BLaER1 treated with 17β-estradiol and CSF1 and Interleukin-3, amounts not matched to agents 10 nM and 100 nM (cell line): Measurements from ENCODE around the gene CORO1C.

Source experiments
- H3K27ac ChIP-seq, 11 experiments: shearing (Covaris generic); formaldehyde crosslinking; 2 replicates each; pipeline ENCODE4 v1.8.1; 2022
- H3K27me3 ChIP-seq, 11 experiments: shearing (Covaris generic); formaldehyde crosslinking; 2 replicates each; pipeline ENCODE4 v1.8.1; 2022
- H3K36me3 ChIP-seq, 11 experiments: shearing (Covaris generic); formaldehyde crosslinking; 2 replicates each; pipeline ENCODE4 v1.8.1; 2022
- H3K4me1 ChIP-seq, 10 experiments: shearing (Covaris generic); formaldehyde crosslinking; 2 replicates each; pipeline ENCODE4 v1.8.1; 2022
- H3K4me2 ChIP-seq, 11 experiments: shearing (Covaris generic); formaldehyde crosslinking; 2 replicates each; pipeline ENCODE4 v1.8.1; 2022
- H3K4me3 ChIP-seq, 10 experiments: shearing (Covaris generic); formaldehyde crosslinking; 2 replicates each; pipeline ENCODE4 v1.8.1; 2022
- H3K9ac ChIP-seq, 11 experiments: shearing (Covaris generic); formaldehyde crosslinking; 2 replicates each; pipeline ENCODE4 v1.8.1; 2022
- H3K9me3 ChIP-seq, 11 experiments: shearing (Covaris generic); formaldehyde crosslinking; replicated peaks in 1 of 11; 2 replicates each; pipeline ENCODE4 v1.8.1; 2022
- H4K20me1 ChIP-seq, 11 experiments: shearing (Covaris generic); formaldehyde crosslinking; 2 replicates each; pipeline ENCODE4 v1.8.1; 2022
- Cebpa-rat ChIP-seq, 11 experiments: shearing (Covaris generic); IDR thresholded peaks; 2 replicates each; pipeline ENCODE4 v1.8.1; 2022

Gene CORO1C

GRCh38 chr12:108640802-108641445, 90.4 kb downstream of the CORO1C start:
- peak overlapping the region in 9 of 11 experiments; percentile 49 to 73 (median 63); a peak in 14 of 22 replicates for H3K27ac ChIP-seq
- H3K4me3 ChIP-seq = no peak overlapping the region

GRCh38 chr12:108638997-108639822, 92.1 kb downstream of the CORO1C start:
- no peak for TF ChIP-seq Cebpa-rat (IDR thresholded peaks at IDR 0.05)
- Histone ChIP-seq H3K27me3 (no peaks in the 10 kb centered on the region), H3K27ac (peak overlapping the region; percentile 74 to 96 (median 89)), H3K4me1 (peaks cover 95 to 100% (median 100%) of the 10 kb centered on the region in 10 experiments), H3K36me3 (peaks cover 0 to 6% (median 3%) of the 10 kb centered on the region in 11 experiments; a peak in 8 of 22 replicates), H4K20me1 (0 out of 22 replicates have a peak, but pooled peaks cover 0 to 7% (median 0%) of the 10 kb centered on the region in 11 experiments), H3K9ac (peak overlapping the region; percentile 62 to 86 (median 75)), H3K4me2 (peak overlapping the region; percentile 81 to 97 (median 93)), H3K4me3 (peak overlapping the region in 4 of 10 experiments; percentile 30 to 47 (median 35); a peak in 3 of 20 replicates), H3K9me3 (no peaks in the 10 kb centered on the region)

More at GRCh38 chr12:108640802-108641445, 90.4 kb downstream of the CORO1C start:
- Histone ChIP-seq H4K20me1 (0 out of 22 replicates have a peak, but pooled peaks cover 0 to 8% (median 0%) of the 10 kb centered on the region in 11 experiments), H3K4me2 (peak overlapping the region; percentile 77 to 97 (median 93)), H3K9me3 (no peaks in the 10 kb centered on the region), H3K27me3 (no peaks in the 10 kb centered on the region), H3K4me1 (peaks cover 93 to 100% (median 100%) of the 10 kb centered on the region in 10 experiments), H3K36me3 (peaks cover 8 to 21% (median 14%) of the 10 kb centered on the region in 11 experiments; a peak in 15 of 22 replicates), H3K9ac (peak overlapping the region in 3 of 11 experiments; percentile 55 to 63 (median 55); a peak in 4 of 22 replicates)
- TF ChIP-seq Cebpa-rat (IDR thresholded peaks at IDR 0.05) = no peak

DNA sequence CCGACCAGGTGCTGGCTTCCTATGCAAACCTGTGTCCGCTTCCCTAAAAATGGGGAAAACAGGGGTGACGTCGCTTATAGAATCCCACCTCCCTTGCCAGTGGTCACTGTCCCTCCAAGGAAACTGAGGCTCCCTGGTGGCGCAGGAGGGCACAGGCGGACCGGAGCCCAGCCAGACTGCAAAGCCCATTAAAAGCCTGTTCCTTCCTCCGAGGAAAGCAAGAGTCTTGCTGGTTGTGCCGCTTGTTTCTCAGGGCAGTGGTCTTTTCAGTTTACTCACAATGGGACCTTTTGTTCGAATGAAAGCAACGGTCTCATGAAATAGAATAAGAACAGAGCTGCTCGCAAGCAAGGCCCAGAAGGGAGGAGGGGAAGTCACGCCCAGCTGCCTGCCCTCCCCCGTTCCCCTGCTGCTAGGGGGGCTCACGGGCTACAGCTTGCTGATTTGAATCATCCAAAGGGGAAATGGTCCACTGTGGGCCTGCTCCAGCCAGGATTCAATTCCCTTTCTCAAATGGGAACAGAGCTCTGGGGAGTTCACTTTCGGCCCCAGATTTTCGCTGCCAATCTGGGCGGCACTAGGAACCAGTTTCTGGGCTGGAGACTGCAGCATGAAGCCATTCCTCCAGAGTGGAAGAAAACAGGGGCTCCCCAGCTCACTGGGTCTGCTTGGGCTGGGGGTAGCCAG, 93.0 kb downstream of the CORO1C start:
- Histone ChIP-seq H3K9ac (peak overlapping the region; percentile 62 to 86 (median 75)), H3K9me3 (no peaks in the 10 kb centered on the region), H3K36me3 (no peaks in the 10 kb centered on the region), H3K27me3 (no peaks in the 10 kb centered on the region), H4K20me1 (0 out of 22 replicates have a peak, but pooled peaks cover 0 to 7% (median 0%) of the 10 kb centered on the region in 11 experiments), H3K4me1 (peaks cover 96 to 100% (median 100%) of the 10 kb centered on the region in 10 experiments), H3K27ac (peak overlapping the region; percentile 74 to 96 (median 89)), H3K4me2 (peak overlapping the region; percentile 81 to 97 (median 93)), H3K4me3 (peak overlapping the region; percentile 20 to 50 (median 32); a peak in 17 of 20 replicates)
- no peak for TF ChIP-seq Cebpa-rat (IDR thresholded peaks at IDR 0.05)

- Histone ChIP-seq H3K9me3 (no peaks in the 10 kb centered on the region), H3K27ac (peak overlapping the region; percentile 74 to 96 (median 89)), H3K4me3 (peak overlapping the region in 9 of 10 experiments; percentile 20 to 50 (median 32); a peak in 13 of 20 replicates), H3K27me3 (no peaks in the 10 kb centered on the region), H3K9ac (peak overlapping the region; percentile 62 to 86 (median 75); a peak in 21 of 22 replicates), H3K4me1 (peaks cover 97 to 100% (median 100%) of the 10 kb centered on the region in 10 experiments), H3K36me3 (no peaks in the 10 kb centered on the region), H3K4me2 (peak overlapping the region; percentile 81 to 97 (median 93)), H4K20me1 (0 out of 22 replicates have a peak, but pooled peaks cover 0 to 7% (median 0%) of the 10 kb centered on the region in 11 experiments)
- TF ChIP-seq Cebpa-rat (IDR thresholded peaks at IDR 0.05) = no peak
Observed at GRCh38 chr12:108637222-108637971, 93.9 kb downstream of the CORO1C start.

DNA sequence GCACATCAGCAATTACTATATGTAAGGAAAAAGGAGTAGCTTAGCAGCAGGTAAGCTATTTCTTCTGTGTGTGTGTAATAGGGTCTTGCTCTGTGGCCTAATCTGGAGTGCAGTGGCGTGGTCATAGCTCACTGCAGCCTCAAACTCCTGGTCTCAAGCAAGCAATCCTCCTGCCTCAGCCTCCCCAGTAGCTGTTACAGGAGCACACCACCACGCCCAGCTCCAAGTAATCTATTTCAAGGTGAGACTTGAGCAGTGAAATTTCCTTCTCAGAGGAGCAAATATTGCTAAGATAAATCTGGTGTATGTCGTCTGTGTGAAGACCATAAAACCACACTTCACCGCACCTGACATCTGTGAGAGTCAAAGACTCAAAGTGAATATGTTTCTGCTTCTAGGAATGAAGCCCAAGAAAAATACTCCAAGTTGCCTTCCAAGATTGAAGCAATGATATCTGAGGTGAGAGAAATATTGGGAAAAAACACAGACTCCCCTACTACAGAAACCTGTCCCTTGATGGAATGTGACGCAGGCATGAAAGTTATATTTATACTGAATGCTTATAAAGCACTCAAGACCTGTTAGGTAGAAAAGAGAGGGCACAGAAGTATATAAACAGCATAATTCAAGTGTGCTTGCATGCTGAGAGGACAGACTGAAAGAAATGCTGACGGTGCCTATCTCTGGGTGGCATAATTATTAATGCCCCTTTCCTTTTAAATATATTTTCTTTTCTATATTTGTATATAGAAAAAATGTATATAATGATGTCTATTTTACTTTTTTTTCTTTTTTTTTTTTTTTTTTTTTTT, 95.1 kb downstream of the CORO1C start:
- Histone ChIP-seq H3K4me2 (peak overlapping the region; percentile 81 to 97 (median 93)), H3K27ac (peak overlapping the region; percentile 79 to 96 (median 92); a peak in 21 of 22 replicates), H3K9ac (peak overlapping the region; percentile 70 to 87 (median 78); a peak in 20 of 22 replicates)

GRCh38 chr12:108635201-108635996, 95.9 kb downstream of the CORO1C start:
- H3K4me3 ChIP-seq = peak overlapping the region in 9 of 10 experiments; percentile 6 to 57 (median 22); a peak in 12 of 20 replicates
- peaks cover 94 to 100% (median 99%) of the 10 kb centered on the region in 10 experiments for H3K4me1 ChIP-seq
- peak overlapping the region; percentile 81 to 97 (median 93) for H3K4me2 ChIP-seq

More for the DNA sequence above, 95.1 kb downstream of the CORO1C start:
- Histone ChIP-seq H3K4me3 (peak overlapping the region in 7 of 10 experiments; percentile 4 to 57 (median 22); a peak in 8 of 20 replicates), H3K36me3 (no peaks in the 10 kb centered on the region), H3K27me3 (no peaks in the 10 kb centered on the region), H4K20me1 (no peaks in the 10 kb centered on the region), H3K9me3 (peaks cover 0 to 8% (median 4%) of the 10 kb centered on the region in 11 experiments; a peak in 12 of 22 replicates), H3K4me1 (peaks cover 96 to 100% (median 99%) of the 10 kb centered on the region in 10 experiments)
- no peak for TF ChIP-seq Cebpa-rat (IDR thresholded peaks at IDR 0.05)

More at GRCh38 chr12:108635201-108635996, 95.9 kb downstream of the CORO1C start:
- peak in 6 of 11 experiments; percentile 69 to 93 (median 80); a peak in 12 of 22 replicates for TF ChIP-seq Cebpa-rat (IDR thresholded peaks at IDR 0.05)
- no peaks in the 10 kb centered on the region; a peak in 1 of 22 replicates for H3K36me3 ChIP-seq
- peak overlapping the region; percentile 70 to 87 (median 78); a peak in 21 of 22 replicates for H3K9ac ChIP-seq
- H3K27me3 ChIP-seq = no peaks in the 10 kb centered on the region
- H3K27ac ChIP-seq = peak overlapping the region; percentile 79 to 96 (median 92)
- no peaks in the 10 kb centered on the region for H4K20me1 ChIP-seq
- peaks cover 0 to 13% (median 7%) of the 10 kb centered on the region in 11 experiments; a peak in 12 of 22 replicates for H3K9me3 ChIP-seq
